CD14-positive monocyte (primary cell): ENCODE results near the gene KCNRG. TPM values are rescaled to one million over a fixed set of nuclear protein-coding genes. Genes with fewer than 3 reads are reported as not detected.

Experiments
- DNase-seq, 3 donors: peaks; one replicate each; pipeline ENCODE4 v3.0.0-alpha.2; 2011 to 2022
- H2AFZ ChIP-seq: 2 replicates; pipeline ENCODE4 v1.6.0; 2012; ENCODE audit warnings: mild to moderate bottlenecking, low read depth, low read length, inconsistent platforms; ENCODE audit not compliant: insufficient read depth, poor library complexity, severe bottlenecking
- H3K27ac ChIP-seq, 2 donors: 1 replicate in 1 of 2; 2 replicates in 1 of 2; pipeline ENCODE4 v1.5.1; 2012 to 2013; ENCODE audit warnings: low read length in 2 of 2, control low read depth in 1 of 2, inconsistent platforms in 1 of 2, low read depth in 1 of 2, mild to moderate bottlenecking in 1 of 2
- H3K27me3 ChIP-seq, 2 donors: one replicate each; pipeline versions ENCODE4 v1.6.0 to v1.6.1; 2011 to 2013; ENCODE audit warnings: low read length in 2 of 2; ENCODE audit not compliant: control insufficient read depth in 2 of 2, insufficient read depth in 2 of 2
- H3K36me3 ChIP-seq, 2 donors: replicated peaks in 1 of 2; 1 replicate in 1 of 2; 2 replicates in 1 of 2; pipeline versions ENCODE4 v1.5.1 to v1.6.1; 2012 to 2013; ENCODE audit warnings: low read length in 2 of 2, control low read depth in 1 of 2, inconsistent platforms in 1 of 2, mild to moderate bottlenecking in 1 of 2; ENCODE audit not compliant: insufficient read depth in 2 of 2, control insufficient read depth in 1 of 2
- H3K4me1 ChIP-seq, 2 donors: 1 replicate in 1 of 2; 2 replicates in 1 of 2; pipeline versions ENCODE4 v1.5.1 to v1.6.1; 2012 to 2013; ENCODE audit warnings: low read length in 2 of 2, control low read depth in 1 of 2, inconsistent platforms in 1 of 2, mild to moderate bottlenecking in 1 of 2, moderate library complexity in 1 of 2; ENCODE audit not compliant: insufficient read depth in 2 of 2, control insufficient read depth in 1 of 2
- H3K4me2 ChIP-seq: replicated peaks from 2 replicates; pipeline ENCODE3; 2012; ENCODE audit warnings: low read length, moderate library complexity, mild to moderate bottlenecking; ENCODE audit not compliant: poor library complexity, severe bottlenecking; ENCODE audit errors: extremely low read depth
- H3K4me3 ChIP-seq, 3 experiments: fragments of 200-600 bp in 1 of 3; sonication (generic) in 1 of 3; replicated peaks in 1 of 3; 1 replicate in 2 of 3; 2 replicates in 1 of 3; pipeline ENCODE4 v1.5.1; 2011 to 2013; ENCODE audit warnings: low read length in 3 of 3, mild to moderate bottlenecking in 3 of 3, control low read depth in 2 of 3, low read depth in 2 of 3, inconsistent platforms in 1 of 3, moderate library complexity in 1 of 3
- H3K79me2 ChIP-seq: 2 replicates; pipeline ENCODE4 v1.6.0; 2012; ENCODE audit warnings: mild to moderate bottlenecking, control low read depth, inconsistent platforms, low read length, moderate library complexity; ENCODE audit not compliant: insufficient read depth
- H3K9ac ChIP-seq: 2 replicates; pipeline ENCODE4 v1.6.0; 2017; ENCODE audit warnings: low read length, mild to moderate bottlenecking; ENCODE audit not compliant: insufficient read depth, poor library complexity, severe bottlenecking
- H3K9me3 ChIP-seq, 2 donors: replicated peaks in 1 of 2; 1 replicate in 1 of 2; 2 replicates in 1 of 2; pipeline versions ENCODE4 v1.5.1 to v1.6.1; 2012 to 2013; ENCODE audit warnings: low read length in 2 of 2, control low read depth in 1 of 2; ENCODE audit not compliant: control insufficient read depth in 1 of 2, insufficient read depth in 1 of 2
- H4K20me1 ChIP-seq: 2 replicates; pipeline ENCODE4 v1.6.0; 2012; ENCODE audit warnings: mild to moderate bottlenecking, low read length, control low read depth, moderate library complexity; ENCODE audit not compliant: insufficient read depth
- H3K27ac Mint-ChIP-seq, 7 donors: one replicate each; pipeline ENCODE4 v1.8.0; 2020; ENCODE audit warnings: mild to moderate bottlenecking in 7 of 7, mixed read lengths in 7 of 7, moderate library complexity in 6 of 7, inconsistent platforms in 2 of 7
- H3K27me3 Mint-ChIP-seq, 3 donors: one replicate each; pipeline ENCODE4 v1.8.0; 2021 to 2022; ENCODE audit warnings: low read depth in 3 of 3, mild to moderate bottlenecking in 3 of 3, mixed read lengths in 3 of 3, moderate library complexity in 3 of 3, inconsistent platforms in 1 of 3
- H3K36me3 Mint-ChIP-seq, 2 donors: one replicate each; pipeline ENCODE4 v1.8.0; 2020; ENCODE audit warnings: mixed read lengths in 2 of 2, inconsistent platforms in 1 of 2, mild to moderate bottlenecking in 1 of 2
- H3K4me1 Mint-ChIP-seq: one replicate; pipeline ENCODE4 v1.8.0; 2020; ENCODE audit warnings: mild to moderate bottlenecking, mixed read lengths
- H3K4me3 Mint-ChIP-seq, 2 donors: one replicate each; pipeline ENCODE4 v1.8.0; 2020; ENCODE audit warnings: mild to moderate bottlenecking in 2 of 2, mixed read lengths in 2 of 2, moderate library complexity in 1 of 2
- H3K9me3 Mint-ChIP-seq, 7 donors: one replicate each; pipeline ENCODE4 v1.8.0; 2020 to 2022; ENCODE audit warnings: mixed read lengths in 7 of 7, mild to moderate bottlenecking in 6 of 7, moderate library complexity in 6 of 7, inconsistent platforms in 2 of 7
- WGBS: methylation state at CpG from one replicate; pipeline ENCODE4 v1.1.5; 2013; ENCODE audit warnings: missing lambda C conversion rate; ENCODE audit not compliant: insufficient coverage; 5-methylcytosine and 5-hydroxymethylcytosine counted together
- intact Hi-C, 2 donors: fragments of 100-400 bp; cut with micrococcal nuclease; formaldehyde crosslinking; loops; one replicate each; pipeline versions ENCODE4 v1.15.0 to v1.15.1; 2023
- polyA plus RNA-seq, 3 donors: library from polyadenylated mRNA; depleted of rRNA in 1 of 3; unstranded in 2 of 3; stranded (reverse) in 1 of 3; fragments of 300-500 nt in 2 of 3; fragments of >200 nt in 1 of 3; fragmentation: Illumina TruSeq in 2 of 3; gene quantifications; 1 replicate in 2 of 3; 2 replicates in 1 of 3; pipeline ENCODE4 v1.2.3, GENCODE V29; 2012 to 2021
- TF ChIP-seq, protein P1 (sequence below): fragments of 200-600 bp; IDR thresholded peaks from one replicate; pipeline ENCODE4 v1.8.0; 2022; ENCODE audit warnings: antibody characterized with exemption, mild to moderate bottlenecking

The KCNRG gene
- polyA plus RNA-seq, 3 donors, result 0.15 to 0.29 TPM; not detected in 1

DNA sequence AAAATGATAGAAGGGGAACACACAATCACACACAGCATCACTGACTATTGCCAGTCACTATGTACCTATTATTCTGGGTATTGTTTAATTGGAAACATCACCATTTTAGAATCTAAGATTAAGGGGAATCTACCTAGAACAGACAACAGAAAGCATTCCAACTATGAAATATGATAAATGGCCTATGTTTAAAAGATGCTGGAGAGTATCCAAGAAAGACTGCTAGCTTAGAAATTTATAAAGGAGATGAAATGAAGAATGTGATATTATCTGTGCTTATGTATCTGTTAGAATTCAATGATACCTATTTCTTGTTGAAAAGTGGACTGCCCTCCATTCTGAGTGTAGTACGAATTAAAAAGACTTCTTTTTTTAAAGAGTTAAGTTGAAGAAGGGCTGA, 50.5 kb downstream of the KCNRG start:
- H3K4me3 Mint-ChIP-seq, result no peak overlapping the region
- no peak overlapping the region for H2AFZ ChIP-seq
- peaks cover 39 to 46% of the 10 kb centered on the region in 2 donors for H3K36me3 Mint-ChIP-seq
- H3K4me3 ChIP-seq, result no peak overlapping the region
- H3K4me2 ChIP-seq, result no peak overlapping the region
- no peak overlapping the region for H3K9ac ChIP-seq
- peaks cover 89% of the 10 kb centered on the region for H4K20me1 ChIP-seq
- peak overlapping the region in 1 of 2 donors; percentile 50 for H3K27ac ChIP-seq
- DNase-seq, result no peak
- no peaks in the 10 kb centered on the region for H3K9me3 Mint-ChIP-seq
- peaks cover 5 to 17% of the 10 kb centered on the region in 2 donors for H3K4me1 ChIP-seq
- peaks cover 93% of the 10 kb centered on the region for H3K79me2 ChIP-seq
- peaks cover 50 to 75% of the 10 kb centered on the region in 2 donors for H3K36me3 ChIP-seq
- H3K27me3 ChIP-seq, result no peaks in the 10 kb centered on the region
- TF ChIP-seq, protein P1, sequence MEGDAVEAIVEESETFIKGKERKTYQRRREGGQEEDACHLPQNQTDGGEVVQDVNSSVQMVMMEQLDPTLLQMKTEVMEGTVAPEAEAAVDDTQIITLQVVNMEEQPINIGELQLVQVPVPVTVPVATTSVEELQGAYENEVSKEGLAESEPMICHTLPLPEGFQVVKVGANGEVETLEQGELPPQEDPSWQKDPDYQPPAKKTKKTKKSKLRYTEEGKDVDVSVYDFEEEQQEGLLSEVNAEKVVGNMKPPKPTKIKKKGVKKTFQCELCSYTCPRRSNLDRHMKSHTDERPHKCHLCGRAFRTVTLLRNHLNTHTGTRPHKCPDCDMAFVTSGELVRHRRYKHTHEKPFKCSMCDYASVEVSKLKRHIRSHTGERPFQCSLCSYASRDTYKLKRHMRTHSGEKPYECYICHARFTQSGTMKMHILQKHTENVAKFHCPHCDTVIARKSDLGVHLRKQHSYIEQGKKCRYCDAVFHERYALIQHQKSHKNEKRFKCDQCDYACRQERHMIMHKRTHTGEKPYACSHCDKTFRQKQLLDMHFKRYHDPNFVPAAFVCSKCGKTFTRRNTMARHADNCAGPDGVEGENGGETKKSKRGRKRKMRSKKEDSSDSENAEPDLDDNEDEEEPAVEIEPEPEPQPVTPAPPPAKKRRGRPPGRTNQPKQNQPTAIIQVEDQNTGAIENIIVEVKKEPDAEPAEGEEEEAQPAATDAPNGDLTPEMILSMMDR, result no peak
- H3K27ac Mint-ChIP-seq, result peak overlapping the region in 2 of 7 donors; percentile 57 to 74
- WGBS, result no CpG with 5 or more reads among the region's 1 CpG
- no peaks in the 10 kb centered on the region for H3K27me3 Mint-ChIP-seq
- no peaks in the 10 kb centered on the region for H3K9me3 ChIP-seq
- intact Hi-C loops, result loop anchor here in 1 of 2 donors (10.0 kb wide), 1 partner anchor 61 kb away; no protein-coding TSS in a partner anchor
- peaks cover 10% of the 10 kb centered on the region for H3K4me1 Mint-ChIP-seq

DNA sequence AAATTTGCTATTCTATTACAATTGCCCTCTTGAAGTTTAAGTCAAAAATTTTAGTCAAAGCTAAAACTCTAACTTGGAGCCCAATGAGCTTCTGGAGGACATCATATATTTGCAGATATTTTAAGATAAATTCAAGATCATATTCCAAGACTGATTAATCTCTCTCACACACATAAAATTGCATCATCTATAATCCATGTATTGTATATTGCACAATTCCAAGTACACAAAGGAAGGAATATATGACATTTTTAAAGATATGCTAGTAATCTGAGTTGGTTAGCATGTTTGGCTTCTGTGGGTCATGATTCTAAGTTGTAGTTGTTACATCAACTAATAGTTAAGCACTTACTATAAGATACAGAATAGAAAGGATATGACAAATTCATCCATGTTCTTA, 53.3 kb downstream of the KCNRG start:
- Histone ChIP-seq H3K9ac (no peak overlapping the region), H3K27me3 (no peaks in the 10 kb centered on the region), H3K36me3 (peaks cover 48 to 67% of the 10 kb centered on the region in 2 donors), H3K79me2 (peaks cover 95% of the 10 kb centered on the region), H4K20me1 (peaks cover 87% of the 10 kb centered on the region), H3K4me2 (no peak overlapping the region), H3K9me3 (no peaks in the 10 kb centered on the region), H2AFZ (no peak overlapping the region), H3K27ac (peak overlapping the region in 1 of 2 donors; percentile 72), H3K4me3 (no peak overlapping the region), H3K4me1 (peaks cover 5 to 17% of the 10 kb centered on the region in 2 donors)
- H3K4me3 Mint-ChIP-seq, result no peak overlapping the region
- intact Hi-C loops, result loop anchor here in 1 of 2 donors (10.0 kb wide), 1 partner anchor 64 kb away; no protein-coding TSS in a partner anchor
- no peaks in the 10 kb centered on the region for H3K27me3 Mint-ChIP-seq
- peaks cover 47 to 50% of the 10 kb centered on the region in 2 donors for H3K36me3 Mint-ChIP-seq
- DNase-seq, result no peak
- H3K4me1 Mint-ChIP-seq, result peaks cover 24% of the 10 kb centered on the region
- TF ChIP-seq, protein P1, result no peak
- H3K27ac Mint-ChIP-seq, result peak overlapping the region in 4 of 7 donors; percentile 27 to 57 (median 51)
- no peaks in the 10 kb centered on the region for H3K9me3 Mint-ChIP-seq
